Activated CD4-positive, CD25-positive, alpha-beta regulatory T cell treated with anti-CD3 and anti-CD28 coated beads, Interleukin-2, amount 50 U/mL, for 16 hours (primary cell): Measurements from ENCODE around the gene IL1RL2.
A peak's percentile ranks its signal among the peaks of the same experiment; 100 is the strongest.

ENCODE experiments used
- DNase-seq: peaks from one replicate; pipeline ENCODE4 v3.0.0-alpha.2; 2020; ENCODE audit warnings: low read depth, low spot score

IL1RL2 gene

DNA sequence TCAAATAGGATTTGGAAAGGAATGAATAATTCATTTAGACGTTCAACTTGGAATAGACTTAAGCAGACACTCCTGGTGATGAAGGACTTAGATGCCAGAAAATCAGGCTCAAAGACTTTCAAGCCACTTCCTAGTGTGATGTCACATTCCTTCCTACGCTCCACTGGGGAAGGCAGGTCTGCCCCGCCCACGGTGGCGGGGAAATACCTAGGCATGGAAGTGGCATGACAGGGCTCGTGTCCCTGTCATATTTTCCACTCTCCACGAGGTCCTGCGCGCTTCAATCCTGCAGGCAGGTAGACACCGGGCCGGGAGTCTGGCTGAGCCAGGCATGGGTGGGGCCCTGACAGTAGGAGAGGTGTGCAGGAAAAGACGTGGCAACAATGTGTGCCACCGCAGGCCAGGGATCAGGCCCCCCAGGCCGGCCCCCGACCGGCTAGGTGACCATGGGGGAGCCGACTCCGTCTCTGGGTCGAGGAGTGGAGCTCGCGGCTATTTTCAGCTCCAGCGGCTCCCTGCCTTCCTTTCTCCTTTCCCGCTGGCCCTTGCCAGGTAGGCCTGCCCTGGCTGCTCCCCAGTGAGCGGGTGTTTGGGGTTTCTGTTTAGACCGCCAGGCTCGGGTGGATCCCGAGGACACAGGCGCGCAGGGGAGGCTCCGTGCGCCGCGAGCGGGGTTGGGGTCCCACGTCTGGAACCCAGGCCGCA, at the start of gene IL1RL2:
TSS of gene IL1RL2 (plus strand) at position 233 of the 705 bp plus-strand sequence. CDS start 845 bp downstream, outside the sequence.
- DNase-seq, result no peak

DNA sequence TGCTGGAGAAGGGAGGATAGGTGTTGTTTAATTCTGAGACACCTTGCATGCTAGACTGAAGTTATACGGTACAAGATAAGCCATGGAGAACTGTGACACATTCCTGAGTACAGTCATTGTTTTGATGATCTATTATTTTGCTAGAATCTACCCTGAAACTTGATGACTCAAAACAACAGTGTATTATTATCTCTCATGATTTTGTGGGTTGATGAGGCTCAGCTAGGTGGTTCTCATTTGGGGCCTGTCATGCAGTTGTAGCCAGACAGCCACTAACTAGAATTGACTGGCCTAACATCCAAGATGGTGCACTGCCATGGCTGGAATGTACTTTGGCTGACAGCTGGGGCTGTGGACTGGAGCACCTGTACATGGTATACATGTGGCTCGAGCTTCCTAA, 49.7 kb upstream of the IL1RL2 start:
- peak; percentile 20 for DNase-seq

DNA sequence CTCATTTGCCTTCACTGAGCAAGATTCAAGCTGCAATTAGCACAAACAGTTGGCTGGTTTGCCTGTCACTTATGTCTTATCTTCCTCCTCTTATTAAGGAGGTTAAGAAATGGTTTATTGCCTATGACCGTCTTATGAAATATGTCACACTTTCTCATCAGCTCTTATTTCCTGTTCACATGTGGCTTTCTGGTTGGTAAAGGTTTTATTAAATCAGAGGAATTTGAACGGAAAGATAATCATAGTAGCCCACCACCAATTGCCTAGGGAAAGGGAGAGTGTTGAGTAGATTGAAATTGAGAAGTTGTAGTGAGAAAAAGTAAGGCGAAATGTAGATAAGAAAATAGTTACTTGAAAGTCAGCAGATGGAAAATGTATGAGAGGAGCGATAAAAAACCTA, 48.5 kb upstream of the IL1RL2 start:
- DNase-seq, result no peak

DNA sequence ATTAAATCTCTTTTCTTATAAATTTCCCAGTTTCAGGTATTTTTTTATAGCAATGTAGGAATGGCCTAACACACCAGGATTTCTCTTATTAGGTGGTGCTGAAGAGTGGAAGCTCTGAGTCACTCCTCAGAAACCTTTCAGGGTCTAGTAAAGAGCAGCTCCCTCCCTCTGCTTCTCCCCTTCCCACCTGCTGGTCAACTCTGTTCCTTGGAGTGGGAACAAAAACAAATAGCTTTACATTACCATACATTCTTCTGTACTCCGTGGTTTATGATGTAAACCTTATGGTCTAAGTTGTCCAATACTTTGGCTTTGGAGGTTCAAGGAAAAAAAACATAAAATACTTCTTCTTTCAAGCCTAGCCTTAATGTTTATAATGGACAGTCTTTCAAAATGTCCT, 47.0 kb upstream of the IL1RL2 start:
- no peak for DNase-seq

DNA sequence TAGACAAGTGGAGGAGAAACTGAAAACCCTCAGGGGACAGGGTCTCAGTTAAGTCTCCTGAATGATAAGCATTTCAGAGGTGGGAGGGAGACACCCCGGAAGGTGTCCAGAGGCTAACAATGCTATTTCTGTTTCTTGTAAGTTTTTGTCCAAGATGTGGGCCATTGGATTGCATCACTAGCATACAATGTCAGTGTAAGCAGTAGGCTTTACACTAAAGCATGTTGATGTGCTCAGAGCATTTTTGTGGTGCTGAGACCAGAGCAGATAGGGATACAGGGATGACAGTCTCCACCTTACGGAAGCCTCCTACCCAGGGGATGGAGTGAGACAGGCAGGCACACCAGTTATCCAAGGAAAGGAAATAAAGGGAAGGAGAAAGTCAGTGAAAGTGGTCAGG, 46.4 kb upstream of the IL1RL2 start:
- DNase-seq, result no peak

DNA sequence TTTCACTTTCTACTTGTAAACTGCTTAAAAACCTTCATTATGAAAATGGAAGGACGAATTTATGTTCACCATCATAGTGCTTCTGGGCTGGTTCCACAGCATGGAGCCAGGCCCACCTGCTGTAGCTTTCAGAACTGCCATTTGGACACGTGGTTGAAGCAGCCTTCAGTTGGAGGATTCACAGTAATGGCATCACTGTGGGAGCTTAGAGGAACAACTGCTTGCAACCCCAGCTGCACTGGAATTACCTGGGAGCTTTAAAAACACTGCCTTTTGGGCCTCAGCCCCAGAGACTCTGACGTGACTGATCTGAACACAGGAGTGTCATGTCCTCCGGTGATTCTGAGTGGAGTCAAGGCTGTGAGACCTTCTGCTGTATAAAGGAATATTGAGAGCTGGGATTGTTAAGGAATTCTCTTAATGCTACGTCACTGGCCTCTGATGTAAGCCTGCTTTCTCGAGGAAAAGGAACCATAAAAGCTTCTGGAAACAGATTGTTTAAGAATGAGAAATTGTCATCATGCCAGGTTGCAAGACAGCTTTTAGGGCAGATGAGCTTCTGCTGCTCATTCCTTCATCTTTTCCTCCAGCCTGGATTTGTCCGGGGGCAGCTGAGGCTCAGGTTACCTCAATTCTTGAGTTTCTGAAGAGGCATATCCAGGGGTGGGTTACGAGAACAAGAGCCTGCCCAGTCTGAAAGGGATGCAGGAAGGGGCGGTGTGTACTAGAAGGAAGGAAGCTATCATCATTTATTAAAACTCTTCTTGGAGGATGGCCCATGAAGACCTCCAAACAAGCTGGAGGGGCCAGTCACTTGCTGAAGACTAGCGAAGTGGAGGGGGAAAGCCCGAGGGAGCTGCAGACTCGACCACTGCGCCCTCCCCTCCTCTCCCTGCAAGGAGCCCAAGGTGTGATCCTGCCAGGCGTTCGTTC, 45.5 kb upstream of the IL1RL2 start:
- DNase-seq, result no peak

DNA sequence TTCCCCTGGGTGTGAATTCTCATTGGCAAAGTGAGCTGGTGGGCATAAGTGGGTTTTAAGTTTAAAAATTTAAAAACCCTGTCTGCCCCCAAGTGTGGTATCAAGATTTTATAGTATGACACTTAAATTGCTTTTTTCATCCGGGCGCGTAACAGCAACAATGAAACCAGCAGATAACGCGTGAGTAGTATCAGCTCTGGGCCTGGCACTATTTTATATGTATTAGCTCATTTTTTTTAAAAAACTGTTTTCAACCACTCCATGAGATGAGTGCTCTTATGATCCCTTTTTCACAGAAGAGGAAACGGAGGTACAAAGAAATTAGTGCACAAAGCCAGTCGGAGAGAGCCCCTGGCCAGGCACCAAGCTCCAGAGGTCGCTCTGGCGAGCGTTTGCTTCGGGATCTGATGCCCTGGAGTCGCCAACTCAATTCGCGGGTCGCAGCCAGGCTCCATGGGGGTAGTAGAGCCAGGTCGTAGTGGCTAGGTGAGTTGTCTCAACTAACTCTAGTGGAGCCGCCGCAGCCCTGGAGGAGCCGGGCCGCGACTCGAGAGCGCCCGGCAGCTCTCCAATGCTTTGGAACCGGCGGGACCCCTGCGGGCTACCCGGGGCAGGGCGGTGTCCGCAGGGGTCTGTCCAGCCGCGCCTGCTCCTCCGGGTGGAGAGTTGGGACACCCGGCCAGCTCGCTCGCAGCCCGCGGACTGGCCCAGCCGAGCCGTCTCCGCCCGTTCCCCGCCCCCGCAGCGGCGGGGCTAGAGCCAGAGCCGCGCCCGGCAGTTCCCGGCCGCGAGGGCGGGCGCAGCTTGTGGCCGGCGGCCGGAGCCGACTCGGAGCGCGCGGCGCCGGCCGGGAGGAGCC, 44.6 kb upstream of the IL1RL2 start, which contains the start of gene IL1R1:
TSS of gene IL1R1 (plus strand) at position 777 of the 859 bp plus-strand sequence. CDS start 14,979 bp downstream, outside the sequence.
- no peak for DNase-seq

DNA sequence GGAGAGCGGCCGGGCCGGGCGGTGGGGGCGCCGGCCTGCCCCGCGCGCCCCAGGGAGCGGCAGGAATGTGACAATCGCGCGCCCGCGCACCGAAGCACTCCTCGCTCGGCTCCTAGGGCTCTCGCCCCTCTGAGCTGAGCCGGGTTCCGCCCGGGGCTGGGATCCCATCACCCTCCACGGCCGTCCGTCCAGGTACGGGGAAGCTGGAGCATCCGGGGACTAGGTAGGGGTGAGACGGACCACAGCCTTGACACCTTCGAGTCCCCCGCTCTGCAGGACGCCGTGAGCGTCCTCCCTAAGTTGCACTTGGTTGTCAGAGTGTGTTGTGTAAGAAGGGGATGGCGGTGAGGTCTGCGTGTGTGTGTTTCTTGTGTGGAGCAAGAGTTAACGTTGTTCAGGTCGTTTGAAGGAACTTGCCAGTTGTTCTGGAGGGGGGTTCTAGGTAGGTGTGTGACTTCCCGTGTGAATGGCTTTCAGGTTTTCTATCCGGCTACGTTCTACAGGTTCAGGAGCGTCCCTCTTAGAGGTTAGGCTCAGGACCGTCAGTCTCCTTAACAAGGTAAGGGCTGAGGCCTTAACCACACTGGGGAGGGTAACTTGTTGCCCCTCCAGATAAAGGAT, 43.9 kb upstream of the IL1RL2 start:
- DNase-seq, result no peak

DNA sequence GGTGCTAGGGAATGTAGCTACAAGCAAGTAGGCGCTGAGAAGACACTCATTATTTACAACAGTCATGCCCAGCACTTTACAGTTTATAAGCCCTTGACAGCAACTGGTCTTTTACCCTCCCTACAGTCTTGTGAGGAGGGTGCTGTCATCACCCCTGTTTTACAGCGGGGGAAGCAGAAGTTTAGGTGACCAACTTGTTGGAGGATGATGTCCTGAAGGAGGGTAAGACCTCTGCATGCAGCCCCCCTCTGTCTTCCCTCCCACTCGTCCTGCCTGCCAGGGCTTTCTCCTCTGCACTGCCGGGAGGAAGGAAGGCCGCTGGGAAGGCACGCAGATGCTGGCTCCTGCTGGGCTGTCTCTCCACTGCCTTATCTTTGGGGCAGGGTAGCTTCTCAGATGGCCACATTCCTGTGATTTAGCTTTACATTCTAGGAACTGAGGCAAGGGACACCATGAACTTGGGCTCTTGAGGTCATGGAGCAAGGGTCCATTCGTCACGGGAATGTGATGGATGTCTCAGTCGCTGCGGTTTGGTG, 43.3 kb upstream of the IL1RL2 start:
- DNase-seq, result no peak

DNA sequence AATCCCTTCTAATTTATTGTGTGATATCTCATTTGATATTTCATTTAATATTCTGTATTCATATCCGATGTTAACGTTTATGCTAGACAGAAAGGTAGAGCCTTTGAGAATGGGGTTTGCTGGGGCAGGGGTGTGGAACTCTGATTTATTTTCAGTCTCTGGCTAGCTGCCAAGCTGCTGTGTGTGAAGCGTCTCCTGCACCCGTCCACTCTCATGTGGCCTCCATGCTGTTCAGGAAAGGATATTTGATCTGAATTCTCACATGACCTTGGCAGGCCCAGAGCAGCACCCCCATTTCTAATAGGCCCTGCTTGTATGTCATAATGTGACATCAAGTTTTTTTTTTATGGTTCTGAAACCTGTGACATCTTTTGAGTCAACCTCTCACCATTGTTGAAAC, 42.7 kb upstream of the IL1RL2 start:
- no peak for DNase-seq

DNA sequence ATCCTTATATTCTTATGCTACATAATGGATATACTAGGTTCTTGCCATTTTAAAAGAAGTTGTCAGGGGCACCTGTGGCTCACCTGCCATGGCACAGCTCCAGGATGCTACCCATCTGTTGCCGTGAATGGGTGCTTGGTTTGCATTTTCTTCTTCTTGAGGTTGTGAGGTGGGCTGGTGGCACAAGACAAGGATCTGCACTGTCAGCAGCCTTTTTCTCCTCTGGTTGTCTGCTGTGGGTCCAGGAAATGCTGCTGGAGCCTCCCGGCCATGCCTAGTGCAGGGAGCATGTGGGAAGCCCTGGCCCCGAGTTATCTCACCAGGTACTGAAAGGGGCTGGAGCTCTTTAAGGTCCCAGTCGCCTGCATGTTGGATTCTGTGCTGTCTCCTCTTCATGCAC, 41.7 kb upstream of the IL1RL2 start:
- no peak for DNase-seq

DNA sequence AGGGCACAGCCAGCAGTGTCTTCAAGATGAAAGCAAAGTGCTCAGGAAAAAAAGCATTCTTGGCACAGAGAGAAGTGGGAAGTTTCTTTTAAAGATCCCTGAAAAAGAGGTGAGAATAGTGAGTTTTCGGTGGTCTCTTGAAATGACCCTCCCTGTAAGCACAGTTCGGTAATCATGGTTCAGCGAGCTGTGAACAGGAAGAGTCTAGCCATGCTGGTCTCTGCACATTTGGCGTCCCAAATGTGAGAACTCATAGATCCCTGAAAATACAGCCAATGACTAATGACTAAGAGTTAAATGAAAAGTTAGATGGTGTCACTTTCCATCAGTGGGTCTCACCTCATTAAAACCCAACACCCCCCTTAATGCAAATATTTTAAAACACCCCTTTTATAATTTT, 40.9 kb upstream of the IL1RL2 start:
- DNase-seq, result no peak

DNA sequence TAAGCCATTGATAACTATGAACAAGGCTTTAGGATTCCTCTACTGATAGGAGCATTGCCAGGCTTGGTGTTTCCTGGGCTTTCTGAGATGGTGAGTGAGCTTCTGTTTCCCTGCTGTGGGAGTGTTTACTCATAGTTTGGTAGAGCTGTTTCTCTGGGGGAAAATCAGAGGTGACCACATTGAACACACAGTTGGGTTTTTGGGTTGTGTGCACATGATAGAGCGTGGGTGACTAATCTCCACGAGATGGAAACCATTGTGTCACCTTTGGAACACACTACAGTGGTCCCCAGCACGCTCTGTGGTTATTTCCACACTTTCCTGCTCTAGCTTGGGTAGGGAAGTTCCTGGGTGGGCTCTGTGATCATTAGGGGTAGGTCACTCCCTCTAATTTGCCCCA, 38.9 kb upstream of the IL1RL2 start:
- DNase-seq, result no peak

DNA sequence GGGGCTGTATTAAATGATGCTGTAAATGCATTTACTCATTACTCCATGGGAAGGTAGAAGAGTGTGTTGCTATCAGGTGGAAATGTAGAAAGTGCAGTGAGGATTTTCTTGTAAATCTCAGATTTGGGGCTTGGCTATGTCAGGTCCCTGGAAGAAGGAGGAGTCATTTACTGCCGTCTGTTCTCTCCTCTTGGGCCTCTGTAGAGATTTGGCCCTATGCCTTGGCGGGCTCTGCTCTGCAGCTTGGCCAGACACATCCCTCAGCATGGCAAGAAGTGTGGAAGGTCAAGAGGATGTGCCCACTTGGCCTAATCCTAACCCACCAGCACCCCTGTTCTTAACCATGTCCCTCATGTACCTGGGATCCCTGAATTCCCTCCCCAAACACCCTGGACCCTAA, 37.6 kb upstream of the IL1RL2 start:
- DNase-seq, result no peak

DNA sequence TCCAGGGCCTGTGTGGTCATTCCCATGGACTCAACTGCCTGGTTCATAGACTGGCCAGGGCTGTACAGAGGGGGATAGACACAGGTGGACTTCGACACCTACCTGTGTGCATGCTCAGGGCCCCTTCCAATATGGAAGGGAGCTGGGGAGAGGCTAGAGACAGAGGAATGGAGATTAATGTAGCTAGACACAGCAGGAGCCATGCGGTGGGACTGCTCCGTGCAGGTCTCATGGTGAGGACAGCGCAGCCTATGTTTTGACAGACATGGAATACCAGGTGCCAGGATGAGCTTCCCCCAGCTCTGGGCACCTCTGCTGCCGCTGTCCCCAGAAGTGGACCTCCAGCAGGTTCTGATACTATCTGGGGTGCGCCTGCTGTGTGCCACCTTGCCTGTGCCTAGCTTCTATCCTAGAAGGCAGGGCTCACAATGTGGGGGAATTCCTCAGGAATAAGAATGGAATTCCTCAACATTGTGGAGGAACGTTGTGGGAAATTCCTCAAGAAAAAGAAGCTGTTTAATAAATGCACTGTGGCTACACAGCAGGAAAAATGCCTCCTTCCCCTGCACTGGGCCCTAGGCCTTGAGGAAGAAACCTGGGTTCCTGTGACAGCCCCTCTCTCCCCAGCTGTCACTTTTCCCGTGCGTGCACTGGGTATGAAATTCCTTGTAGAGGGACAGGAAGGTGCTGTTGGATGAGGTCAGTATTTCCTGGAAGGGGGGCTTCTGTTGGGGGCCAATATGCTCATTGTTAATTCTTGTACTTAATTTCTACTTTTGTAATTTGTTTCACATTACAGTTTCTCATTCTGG, 37.0 kb upstream of the IL1RL2 start:
- no peak for DNase-seq

DNA sequence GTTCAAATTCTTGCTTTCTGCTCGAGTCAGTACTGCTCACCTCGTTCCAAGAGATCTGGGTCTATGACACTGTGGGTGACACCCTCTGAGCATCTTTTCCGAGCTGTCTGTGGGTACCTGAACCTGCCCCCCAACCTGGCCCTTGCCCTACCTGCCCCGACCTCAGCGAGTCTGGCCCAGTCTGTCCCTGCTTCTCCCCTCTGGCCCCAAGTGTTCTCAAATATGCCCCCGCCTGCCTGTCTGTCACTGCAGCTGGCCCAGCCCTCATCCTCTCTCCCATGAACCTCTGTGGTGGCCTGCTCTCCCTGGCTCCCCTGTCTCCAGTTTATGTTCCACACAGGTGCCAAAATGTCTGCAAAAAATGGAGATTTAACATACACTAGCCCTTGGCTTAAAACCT, 32.5 kb upstream of the IL1RL2 start:
- no peak for DNase-seq

DNA sequence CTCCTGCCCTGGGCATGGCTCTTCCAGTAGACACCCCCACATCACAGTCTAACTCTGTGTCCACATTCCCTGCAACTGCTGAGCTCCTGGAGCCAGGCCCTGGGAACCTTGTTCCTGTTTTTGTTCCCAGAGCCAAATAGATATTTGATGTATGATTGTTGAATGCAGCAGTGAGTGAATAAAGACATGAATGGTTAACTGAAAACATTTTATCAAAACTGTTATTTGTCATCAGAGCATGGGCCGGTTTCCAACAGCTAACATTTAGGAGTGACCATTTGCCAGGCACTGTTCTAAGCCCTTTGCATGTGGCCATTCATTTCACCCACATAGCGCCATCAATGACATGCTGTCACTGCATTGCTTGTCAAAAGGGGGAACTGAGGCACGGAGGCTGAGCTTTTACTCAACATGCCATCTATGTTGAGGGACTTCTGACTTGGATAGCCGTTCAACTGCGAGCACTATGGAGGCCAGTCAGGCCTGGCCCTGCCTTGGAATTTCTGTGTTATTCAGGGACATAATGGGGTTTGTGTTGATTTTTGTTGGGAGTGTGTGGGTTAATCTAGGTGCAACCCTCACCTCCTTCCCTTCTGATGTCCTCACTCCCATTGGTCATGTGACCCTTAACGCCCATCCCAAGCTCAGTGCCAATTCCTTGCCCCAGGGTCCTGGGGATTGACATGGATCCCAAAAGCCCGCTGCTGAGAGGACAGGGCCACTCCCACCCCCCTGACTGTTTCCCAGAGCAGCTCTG, 31.7 kb upstream of the IL1RL2 start:
- no peak for DNase-seq

DNA sequence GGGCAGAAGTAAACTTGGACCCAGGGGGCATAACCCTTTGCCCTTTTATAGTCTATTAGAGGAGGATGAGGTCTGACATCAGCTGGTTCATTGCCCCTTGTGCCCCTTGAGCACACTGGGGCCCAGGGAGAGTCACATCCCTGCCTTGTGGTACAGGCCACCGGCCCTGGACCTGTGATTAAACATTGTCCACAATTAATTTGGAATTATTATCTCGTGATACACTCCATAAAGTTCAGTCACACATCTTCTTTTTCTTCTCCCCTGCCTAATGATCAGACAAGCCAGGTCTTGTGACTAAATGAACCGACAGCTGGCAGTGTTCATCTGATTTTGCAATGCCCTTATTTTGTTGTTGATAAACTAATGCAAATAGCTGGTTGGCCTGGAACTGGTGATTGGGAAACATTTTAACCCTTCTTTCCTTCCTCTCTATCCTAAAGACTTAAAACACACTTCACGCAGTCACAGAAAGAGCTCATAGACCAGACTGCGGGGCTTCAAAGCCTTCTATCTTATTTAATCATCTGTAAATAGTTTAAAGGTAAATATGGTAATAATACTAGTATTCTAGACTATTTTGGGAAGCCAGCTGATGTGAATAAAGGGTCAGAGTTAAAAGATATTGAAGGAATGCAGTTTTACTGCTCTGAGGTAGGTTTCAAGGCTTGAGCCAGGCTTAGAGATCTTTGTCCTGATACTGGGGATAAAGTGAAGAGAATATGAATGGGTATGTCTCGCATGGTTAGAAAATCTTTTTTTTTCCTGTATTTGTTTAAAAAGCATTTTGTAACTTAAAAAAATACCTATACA, 30.9 kb upstream of the IL1RL2 start:
- DNase-seq, result no peak
